ENCODE results near the gene ECE2.

GRCh38 chr3:184255291-184256039 is 20.4 kb upstream of the ECE2 start:
- TF ChIP-seq SP1 (IDR thresholded peaks at IDR 0.05) (no peak), REST (IDR thresholded peaks at IDR 0.05) (no peak), CTCF (IDR thresholded peaks at IDR 0.05; ENCODE audit: low read depth, low read length, missing input control) (no peak), ATF3 (IDR thresholded peaks at IDR 0.05) (no peak), GABPA (IDR thresholded peaks at IDR 0.05 in 1 of 2, conservative IDR thresholded peaks at IDR 0.05 in 1 of 2) (no peak), NR2F2 (IDR thresholded peaks at IDR 0.05) (no peak), YY1 (IDR thresholded peaks at IDR 0.05) (no peak), MAX (IDR thresholded peaks at IDR 0.05) (no peak), RAD21 (IDR thresholded peaks at IDR 0.05) (no peak), RXRA (IDR thresholded peaks at IDR 0.05) (no peak)
